Epidermal melanocyte (primary cell): ENCODE data around the gene SLAIN1.
A peak's percentile ranks its signal among the peaks of the same experiment; 100 is the strongest.

Experiments
- DNase-seq: peaks from one replicate; pipeline ENCODE4 v3.0.0; 2011; ENCODE audit warnings: low spot score; ENCODE audit not compliant: insufficient read length

Gene SLAIN1

GRCh38 chr13:77751513-77752456 lies 54.3 kb downstream of the SLAIN1 start:
- DNase-seq = peak; percentile 24

- DNase-seq = no peak
These were observed 55.1 kb downstream of the SLAIN1 start for GRCh38 chr13:77752512-77753069.

GRCh38 chr13:77760893-77761292 lies 63.4 kb downstream of the SLAIN1 start:
- no peak for DNase-seq

- no peak for DNase-seq
These were observed 69.9 kb downstream of the SLAIN1 start for GRCh38 chr13:77767413-77767812.

- no peak for DNase-seq
These were observed 76.7 kb downstream of the SLAIN1 start for GRCh38 chr13:77774181-77774580.

GRCh38 chr13:77776704-77777103 lies 79.2 kb downstream of the SLAIN1 start:
- DNase-seq = no peak

GRCh38 chr13:77779552-77780272 lies 82.2 kb downstream of the SLAIN1 start:
- DNase-seq = peak; percentile 29

- DNase-seq = no peak
These were observed 84.3 kb downstream of the SLAIN1 start for GRCh38 chr13:77781808-77782207.

GRCh38 chr13:77784515-77784914 lies 87.0 kb downstream of the SLAIN1 start:
- DNase-seq = no peak

GRCh38 chr13:77786695-77787287 lies 89.3 kb downstream of the SLAIN1 start:
- no peak for DNase-seq

- DNase-seq = no peak
These were observed 91.9 kb downstream of the SLAIN1 start for GRCh38 chr13:77789376-77789775.

GRCh38 chr13:77800219-77800618 lies 102.7 kb downstream of the SLAIN1 start:
- DNase-seq = no peak

GRCh38 chr13:77806518-77806917 lies 109.0 kb downstream of the SLAIN1 start:
- no peak for DNase-seq

- no peak for DNase-seq
These were observed 110.1 kb downstream of the SLAIN1 start for GRCh38 chr13:77807431-77808135.

GRCh38 chr13:77810430-77810829 lies 112.9 kb downstream of the SLAIN1 start:
- DNase-seq = no peak

GRCh38 chr13:77810878-77811277 lies 113.4 kb downstream of the SLAIN1 start:
- no peak for DNase-seq

GRCh38 chr13:77811381-77811780 lies 113.9 kb downstream of the SLAIN1 start:
- DNase-seq = no peak

GRCh38 chr13:77811981-77812380 lies 114.5 kb downstream of the SLAIN1 start:
- no peak for DNase-seq
